Putamen (tissue), 1 donor: ENCODE measurements around the gene IL15.
"Not testable (repeated sequence)": the region's sequence is repeated elsewhere in the genome, so short reads cannot be mapped to it uniquely, and the experiment has no call there.

Source experiments
- DNase-seq: peaks from one replicate; pipeline ENCODE4 v3.0.0-alpha.2; 2016; ENCODE audit warnings: low spot score

The IL15 gene

DNA sequence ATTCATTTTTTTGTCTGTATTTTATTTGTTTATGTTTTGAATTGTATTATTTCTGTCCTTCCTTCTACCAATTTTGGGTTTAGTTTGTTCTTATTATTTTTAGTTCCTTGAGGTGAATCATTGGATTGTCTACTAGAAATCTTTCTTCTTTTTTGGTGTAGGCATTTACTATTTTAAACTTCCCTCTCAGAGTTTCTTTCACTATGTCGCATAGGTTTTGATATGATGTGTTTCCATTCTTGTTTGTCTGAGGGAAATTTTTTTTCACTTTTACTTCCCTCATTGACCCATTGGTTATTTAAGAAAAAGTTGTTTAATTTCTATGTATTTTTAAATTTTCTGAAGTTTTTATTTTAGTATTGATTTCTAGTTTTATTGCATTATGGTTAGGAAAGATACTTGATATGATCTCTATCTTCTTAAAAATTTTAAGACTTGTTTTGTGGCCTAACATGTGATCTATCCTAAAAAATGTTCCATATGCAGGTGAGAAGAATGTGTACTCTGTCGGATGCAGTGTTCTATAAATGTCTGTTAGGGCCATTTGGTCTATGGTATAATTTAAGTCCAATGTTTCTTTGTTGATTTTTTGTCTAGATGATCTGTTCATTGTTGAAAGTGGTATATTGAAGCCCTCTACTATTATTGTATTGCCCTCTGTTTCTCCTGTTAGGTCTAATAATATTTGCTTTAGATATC, 68.8 kb downstream of the IL15 start:
- no peak for DNase-seq

DNA sequence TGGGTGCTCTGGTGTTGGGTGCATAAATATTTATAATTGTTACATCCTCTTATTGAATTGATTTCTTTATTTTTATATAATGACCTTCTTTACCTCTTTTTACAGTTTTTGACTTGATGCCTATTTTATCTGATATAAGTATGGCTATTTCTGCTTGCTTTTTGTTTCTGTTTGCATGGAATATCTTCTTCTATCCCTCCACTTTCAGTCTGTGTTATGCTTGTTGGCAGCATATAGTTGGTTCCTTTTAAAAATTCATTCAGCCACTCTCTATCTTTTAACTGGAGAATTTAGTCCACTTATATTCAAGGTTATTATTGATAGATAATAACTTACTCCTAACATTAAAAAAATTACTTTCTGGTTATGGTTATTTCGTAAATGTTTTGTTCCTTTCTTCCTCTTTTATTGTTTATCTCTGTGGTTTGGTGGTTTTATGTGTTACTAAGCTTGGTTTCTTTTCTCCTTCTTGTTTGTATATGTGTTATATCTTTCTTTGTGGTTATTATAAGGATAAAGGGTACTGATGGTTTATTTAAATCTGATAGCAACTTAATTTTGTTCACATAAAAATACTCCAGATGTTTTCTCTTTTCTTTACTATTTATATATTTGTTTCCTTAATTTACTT, 69.5 kb downstream of the IL15 start:
- DNase-seq: no peak

GRCh38 chr4:141706445-141706844, 70.1 kb downstream of the IL15 start:
- DNase-seq: no peak

DNA sequence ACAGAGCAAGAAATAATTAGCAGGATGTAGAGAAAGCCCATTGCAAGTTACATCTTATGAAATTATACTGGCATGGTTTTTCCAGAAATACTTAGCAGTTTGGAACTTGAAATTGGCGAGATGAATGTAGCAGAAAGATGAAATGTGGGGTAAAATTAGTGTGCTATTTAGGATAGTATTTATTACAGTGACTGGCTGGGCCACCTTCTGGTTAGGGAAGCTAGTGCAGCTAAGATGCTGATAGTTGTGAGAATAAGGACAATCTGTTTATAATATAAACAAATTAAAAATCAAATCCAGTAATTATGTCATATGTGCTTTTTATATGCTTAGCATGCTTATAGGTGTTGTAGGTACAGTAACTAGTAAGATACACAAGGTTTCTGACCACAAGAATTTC, 74.8 kb downstream of the IL15 start:
- no peak for DNase-seq

DNA sequence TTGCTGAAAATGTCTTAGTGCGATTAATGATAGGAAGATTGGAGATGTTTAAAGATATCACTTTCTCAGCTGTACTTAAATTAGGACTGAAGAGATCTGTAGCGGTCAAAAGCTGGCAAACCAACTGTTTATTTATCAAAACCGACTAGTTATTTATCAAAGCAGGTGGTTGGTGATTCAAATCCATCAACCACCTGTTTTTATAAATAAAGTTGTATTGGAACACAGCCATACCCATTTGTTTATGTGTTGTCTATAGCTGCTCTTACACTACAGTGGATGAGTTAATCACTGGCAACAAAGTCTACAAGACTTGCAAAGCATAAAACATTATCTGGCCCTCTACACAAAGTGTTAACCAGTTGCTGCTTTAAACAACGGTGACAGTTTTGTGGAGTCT, 76.8 kb downstream of the IL15 start:
- no peak for DNase-seq

DNA sequence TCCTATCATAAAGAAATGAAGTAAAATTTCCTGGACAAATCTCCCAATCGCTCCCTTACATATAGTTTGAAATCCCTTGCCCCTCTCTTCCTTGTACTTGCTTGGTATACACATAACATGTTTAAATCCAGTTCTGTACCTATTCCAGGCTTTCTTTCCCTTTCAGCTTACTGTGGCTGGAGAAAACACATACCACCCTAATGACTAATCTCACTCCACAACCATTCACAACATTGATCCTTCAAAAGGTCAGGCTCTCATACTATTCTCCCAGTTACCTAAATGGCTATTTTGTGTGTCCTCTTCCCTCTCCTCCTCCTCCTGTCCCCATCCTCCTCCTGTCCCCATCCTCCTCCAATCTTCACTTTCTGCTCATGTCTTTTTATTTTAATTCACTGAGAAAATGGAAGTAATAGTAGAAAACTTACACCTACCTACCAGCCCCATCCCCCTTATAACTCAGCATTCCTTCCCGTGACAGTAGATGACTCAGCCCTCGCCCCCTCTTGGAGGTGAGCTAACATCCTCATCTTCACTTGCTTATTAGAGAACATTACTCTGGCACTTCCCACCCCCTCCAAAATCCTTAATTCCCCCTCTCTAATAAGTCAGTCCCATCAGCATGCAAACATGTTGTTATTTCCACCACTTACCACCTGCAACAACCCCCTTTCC, 77.5 kb downstream of the IL15 start:
- peak; percentile 76 for DNase-seq

- DNase-seq: no peak
Measured at GRCh38 chr4:141719585-141719984, 83.2 kb downstream of the IL15 start.

- DNase-seq: no peak
Measured at GRCh38 chr4:141721174-141721573, 84.8 kb downstream of the IL15 start.

GRCh38 chr4:141724646-141725045, 88.3 kb downstream of the IL15 start:
- no peak for DNase-seq

GRCh38 chr4:141727420-141727819, 91.0 kb downstream of the IL15 start:
- no peak for DNase-seq

- no peak for DNase-seq
Measured at GRCh38 chr4:141730805-141731204, 94.4 kb downstream of the IL15 start.

- DNase-seq: peak; percentile 63
Measured at GRCh38 chr4:141731481-141731880, 95.1 kb downstream of the IL15 start.

- no peak for DNase-seq
Measured at GRCh38 chr4:141739636-141740035, 103.3 kb downstream of the IL15 start.

DNA sequence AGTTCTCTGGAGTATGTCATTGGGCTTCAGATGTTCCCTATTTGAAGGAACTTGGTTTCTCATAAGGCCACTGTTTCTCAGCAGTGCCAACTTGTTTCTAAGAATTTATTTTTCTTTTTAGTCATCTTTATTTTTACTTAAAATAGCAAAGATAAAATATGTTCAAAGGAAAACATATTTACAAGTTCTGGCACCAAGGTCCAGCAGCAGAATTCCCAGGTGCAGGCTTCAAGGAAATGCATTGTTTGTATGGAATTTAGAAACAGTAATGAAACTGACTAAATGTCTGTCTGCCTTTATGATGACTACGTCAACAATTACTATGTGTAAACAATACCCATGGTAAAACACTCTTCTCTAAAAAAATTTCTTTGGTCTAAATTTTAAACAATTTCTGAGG, 109.6 kb downstream of the IL15 start:
- no peak for DNase-seq

DNA sequence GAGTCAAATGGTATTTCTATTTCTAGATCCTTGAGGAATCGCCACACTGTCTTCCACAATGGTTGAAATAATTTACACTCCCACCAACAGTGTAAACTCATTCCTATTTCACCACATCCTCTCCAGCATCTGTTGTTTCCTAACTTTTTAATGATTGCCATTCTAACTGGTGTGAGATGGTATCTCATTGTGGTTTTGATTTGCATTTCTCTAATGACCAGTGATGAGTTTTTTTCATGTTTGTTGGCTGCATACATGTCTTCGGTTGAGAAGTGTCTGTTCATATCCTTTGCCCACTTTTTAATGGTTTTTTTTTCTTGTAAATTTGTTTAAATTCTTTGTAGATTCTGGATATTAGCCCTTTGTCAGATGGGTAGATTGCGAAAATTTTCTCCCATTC, 115.4 kb downstream of the IL15 start:
- not testable (repeated sequence) for DNase-seq

GRCh38 chr4:141757287-141757686, 120.9 kb downstream of the IL15 start:
- no peak for DNase-seq

DNA sequence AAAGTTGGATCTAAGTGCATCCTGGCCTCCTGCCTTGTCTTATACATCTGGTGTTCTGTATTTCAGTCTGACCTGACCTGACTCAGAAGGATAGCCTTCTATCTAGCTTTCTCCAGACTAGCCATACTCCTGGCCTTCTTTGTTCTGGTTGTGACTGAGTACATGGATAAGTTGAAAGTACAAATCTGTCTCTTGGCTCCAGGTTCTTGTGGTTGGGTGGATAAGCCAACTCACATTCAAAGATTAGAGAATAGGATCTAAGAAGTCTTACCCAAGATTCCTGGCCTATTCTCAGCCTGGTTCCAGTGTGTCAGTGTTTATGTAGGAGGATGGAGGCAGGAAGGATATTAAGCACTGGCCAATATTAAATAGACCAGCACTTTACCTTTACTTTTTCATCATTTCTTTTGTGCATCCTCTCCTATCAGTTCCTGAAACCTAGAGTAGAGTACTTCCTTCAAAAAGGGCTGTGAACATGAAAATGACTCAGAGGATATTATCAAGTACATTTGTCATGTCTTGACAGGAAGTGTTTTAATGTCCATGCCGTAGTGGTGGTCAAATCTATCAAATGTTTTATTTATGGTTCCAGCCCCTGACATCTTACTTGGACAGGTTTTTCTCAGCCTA, 123.5 kb downstream of the IL15 start:
- no peak for DNase-seq

DNA sequence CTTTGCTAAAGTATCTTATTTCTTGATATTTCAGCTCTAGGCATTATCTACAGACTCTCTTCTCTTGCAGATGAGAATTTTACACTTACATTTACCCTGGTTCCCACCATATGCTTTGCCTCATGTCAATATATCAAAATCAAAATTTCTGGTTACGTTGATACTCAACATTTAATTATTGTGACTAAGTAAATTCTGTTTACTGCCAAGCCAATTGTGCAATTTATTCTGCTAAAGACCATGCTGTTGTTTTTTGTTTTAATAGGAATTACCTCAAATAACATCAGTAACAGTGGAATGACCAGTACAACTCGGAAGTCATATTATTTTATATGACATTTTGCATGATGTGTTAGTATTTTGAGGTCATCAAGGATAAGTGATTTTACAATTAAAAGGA, 125.5 kb downstream of the IL15 start:
- DNase-seq: no peak

DNA sequence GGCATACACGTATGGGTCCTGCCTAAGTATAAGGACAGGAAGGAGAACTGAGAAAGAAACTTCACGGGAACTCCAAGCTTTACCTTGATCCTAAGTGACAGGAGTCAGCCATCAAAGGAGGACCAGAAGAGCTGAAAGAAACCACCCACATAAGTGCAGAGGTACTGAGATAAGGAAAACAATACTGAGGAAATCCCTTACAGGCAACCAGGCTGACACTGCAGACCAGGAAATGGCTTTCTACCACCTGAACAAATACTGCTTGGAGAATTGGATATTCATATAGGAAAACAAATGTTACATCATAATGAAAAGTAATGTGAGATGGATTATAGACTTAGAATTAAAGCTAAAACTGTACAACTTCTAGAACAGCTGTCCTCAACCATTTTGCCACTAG, 127.0 kb downstream of the IL15 start:
- DNase-seq: no peak

DNA sequence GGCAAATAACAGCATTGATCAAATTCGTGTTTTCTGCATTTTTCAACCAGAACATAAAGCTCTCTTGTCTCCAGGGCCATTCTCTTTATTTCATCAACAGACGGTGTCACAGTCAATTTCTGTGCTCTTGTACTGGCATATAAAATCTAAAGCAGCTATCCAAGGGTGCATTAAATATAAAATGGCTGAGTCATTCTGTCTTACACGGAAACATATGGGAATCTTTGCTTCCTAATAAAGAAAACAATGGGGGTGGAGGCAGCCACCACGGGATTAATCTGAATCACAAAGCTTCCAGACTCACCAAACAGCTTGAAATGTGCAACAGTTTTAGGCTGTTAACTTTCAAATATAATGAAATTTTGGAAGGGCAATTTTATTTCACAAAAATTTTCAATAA, 132.6 kb downstream of the IL15 start:
- DNase-seq: no peak

DNA sequence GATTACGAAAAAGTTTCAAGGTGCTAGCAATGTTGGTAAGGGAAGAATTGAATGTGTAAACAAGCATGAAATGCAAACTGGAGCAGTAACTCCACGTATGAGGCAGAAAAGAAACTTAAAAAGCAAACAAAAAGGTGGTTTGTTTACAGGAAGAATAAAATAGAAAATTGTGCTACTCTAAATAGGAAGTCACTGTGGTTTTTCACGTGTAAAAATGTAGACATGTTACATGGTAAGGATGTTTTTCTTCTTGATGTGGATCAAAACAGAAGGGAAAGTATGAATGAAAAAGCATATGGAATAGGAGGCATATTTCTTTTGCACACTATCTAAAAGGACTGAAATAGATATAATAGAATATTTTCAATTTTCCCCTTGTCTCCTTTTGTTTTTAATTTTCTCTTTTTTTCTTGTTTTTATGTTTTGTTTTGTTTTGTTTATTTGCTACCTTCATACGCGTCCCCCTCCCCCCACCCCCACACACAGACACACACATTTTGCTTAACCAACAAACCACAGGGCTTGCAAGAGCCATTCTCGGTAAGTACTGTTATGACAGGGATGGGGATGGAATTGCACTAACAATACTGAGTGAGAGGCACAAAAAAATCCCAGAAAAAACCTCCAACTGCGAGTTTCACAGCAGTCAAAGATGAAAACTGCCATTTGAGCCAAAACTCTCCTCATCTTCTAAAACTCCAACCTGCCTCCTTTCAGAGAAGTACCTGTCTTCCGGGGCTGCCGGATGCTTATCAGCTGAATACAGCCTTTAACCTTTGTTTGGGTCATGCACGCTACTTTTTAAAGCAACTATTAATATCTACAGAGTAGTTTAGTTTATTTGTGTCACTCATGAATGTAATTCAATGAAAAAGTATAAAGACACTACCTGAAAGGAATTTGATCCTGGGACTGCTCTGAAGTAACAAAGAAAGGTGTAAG, 135.8 kb downstream of the IL15 start:
- no peak for DNase-seq

GRCh38 chr4:141772838-141773237, 136.5 kb downstream of the IL15 start:
- no peak for DNase-seq
